Dermis blood vessel endothelial cell (primary cell): ENCODE data around the gene CUEDC2. TPM values are rescaled to one million over a fixed set of nuclear protein-coding genes. Genes with fewer than 3 reads are reported as not detected.
A peak's percentile ranks its signal among the peaks of the same experiment; 100 is the strongest.

Source experiments
- DNase-seq: peaks from one replicate; pipeline ENCODE4 v3.0.0; 2010
- total RNA-seq: library from RNA; depleted of rRNA; stranded (reverse); fragments of >200 nt; gene quantifications from 2 replicates; pipeline ENCODE4 v1.2.3, GENCODE V29; 2014

Gene CUEDC2
- total RNA-seq, 1 donor from 2014 or later = 51.2 TPM

DNA sequence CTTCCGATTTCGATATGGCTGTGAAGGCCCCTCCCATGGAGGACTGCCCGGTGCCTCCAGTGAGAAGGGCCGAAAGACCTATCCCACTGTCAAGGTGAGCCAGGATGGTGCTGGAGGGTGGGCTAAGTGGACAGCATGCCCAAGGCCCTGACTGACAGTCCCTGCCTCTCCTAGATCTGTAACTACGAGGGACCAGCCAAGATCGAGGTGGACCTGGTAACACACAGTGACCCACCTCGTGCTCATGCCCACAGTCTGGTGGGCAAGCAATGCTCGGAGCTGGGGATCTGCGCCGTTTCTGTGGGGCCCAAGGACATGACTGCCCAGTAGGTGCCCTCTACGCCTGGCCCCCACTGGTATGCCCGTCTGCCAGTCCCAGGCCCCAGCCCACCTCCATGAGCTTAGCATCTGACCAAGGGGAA lies 35.6 kb downstream of the CUEDC2 start:
- no peak for DNase-seq

DNA sequence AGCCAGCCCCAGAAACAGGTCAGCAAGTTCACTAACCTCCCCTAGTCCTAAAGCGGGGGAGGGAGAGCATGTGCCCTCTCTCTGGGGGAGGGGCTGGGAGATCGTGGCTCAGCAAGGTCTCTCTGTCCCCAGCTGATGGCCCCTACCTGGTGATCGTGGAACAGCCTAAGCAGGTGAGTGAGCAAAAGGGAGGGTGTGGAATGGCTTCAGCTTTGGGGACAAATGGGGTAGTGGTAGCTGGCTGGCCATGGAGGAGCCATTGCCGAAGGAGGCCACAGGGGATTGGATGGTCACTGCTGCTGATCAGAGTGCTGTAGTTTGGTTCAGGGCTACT lies 36.1 kb downstream of the CUEDC2 start:
- DNase-seq = no peak

GRCh38 chr10:102395400-102396316 lies 36.7 kb downstream of the CUEDC2 start, which contains the start of gene NFKB2:
Gene NFKB2 (plus strand): TSS chr10:102395705. CDS start chr10:102395960, 255 bp downstream.
- DNase-seq = peak; percentile 90

DNA sequence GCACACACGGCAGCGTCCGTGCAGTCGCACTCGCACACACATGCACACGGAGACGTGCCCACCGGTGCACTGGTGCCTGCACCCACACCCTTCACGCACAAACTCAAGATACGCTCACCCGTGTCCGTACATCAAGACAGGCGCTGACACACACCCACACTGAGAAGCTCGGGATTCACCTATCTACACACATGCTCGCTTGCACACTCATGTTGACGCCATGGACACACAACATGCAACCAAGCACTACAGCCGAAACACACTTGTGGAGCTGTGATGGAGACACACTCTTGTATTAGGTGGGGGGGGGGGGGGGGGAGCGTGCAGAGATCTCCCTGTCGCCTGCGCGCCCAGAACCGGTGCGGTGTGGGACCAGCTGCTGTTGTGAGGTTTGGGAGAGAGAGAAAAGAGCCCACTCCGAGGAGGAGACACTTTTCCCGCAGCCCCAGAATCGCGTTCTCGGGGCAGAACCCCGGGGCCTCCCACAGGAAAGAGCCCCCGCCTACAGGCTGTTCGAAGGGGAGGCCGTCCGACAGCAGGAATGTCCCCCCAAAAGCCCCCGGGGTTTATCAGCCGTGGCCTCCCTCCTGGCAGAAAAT lies 37.5 kb downstream of the CUEDC2 start:
- peak; percentile 51 for DNase-seq

DNA sequence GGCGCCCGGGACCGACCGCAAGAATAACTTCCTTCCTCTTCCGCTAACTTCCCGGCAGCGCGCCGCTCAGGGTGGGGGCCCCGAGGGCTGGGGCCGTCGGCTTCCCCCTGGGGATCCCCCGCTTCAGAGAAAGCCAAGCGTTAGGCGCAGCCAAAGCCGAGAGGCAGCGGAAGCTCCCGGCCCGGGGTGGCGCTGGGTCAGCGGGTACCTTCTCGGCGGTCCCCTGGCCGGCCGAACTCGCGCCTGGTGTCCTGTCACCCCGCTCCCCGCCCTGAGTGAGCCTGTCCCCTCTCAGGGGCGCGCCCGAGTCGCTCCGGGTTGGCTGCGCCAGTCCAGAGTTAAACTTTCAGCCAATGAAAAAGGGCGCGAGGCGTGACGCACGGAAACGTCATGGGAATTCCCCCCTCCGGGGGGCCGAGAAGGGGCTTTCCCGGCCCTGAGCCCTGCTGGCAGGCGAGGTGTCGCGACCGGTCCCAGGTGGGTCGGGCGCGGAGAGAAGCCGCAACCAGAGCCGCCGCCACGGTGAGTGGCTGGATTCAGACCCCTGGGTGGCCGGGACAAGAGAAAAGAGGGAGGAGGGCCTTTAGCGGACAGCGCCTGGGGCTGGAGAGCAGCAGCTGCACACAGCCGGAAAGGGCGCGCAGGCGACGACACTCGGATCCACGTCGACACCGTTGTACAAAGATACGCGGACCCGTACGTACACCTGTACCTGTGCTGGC lies 38.1 kb downstream of the CUEDC2 start:
- DNase-seq = peak; percentile 93

DNA sequence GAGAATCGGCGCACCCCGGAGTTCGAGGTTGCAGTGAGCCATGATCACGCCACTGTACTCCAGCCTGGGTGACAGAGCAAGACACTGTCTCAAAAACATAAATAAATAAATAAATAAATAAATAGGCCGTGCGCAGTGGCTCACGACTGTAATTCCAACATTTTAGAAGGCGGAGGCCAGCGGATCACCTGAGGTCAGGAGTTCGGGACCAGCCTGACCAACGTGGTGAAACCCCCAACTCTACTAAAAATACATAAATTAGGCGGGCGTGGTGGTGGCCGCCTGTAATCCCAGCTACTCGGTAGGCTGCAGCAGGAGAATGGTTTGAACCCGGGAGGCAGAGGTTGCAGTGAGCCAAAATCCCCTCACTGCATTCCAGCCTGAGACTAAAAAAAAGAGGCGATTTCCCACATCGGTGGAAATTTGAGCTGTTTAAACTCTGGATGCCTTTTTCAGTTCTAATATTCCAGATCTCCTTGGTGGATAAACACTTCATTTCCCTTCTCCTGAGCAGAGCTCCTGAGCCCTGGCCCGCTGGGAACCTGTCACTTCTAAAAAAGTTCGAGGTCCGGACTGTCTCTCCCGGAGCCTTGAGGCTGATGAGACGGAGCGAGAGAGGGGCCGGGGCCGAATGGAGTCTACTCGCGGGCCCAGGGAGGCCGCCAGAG lies 38.8 kb downstream of the CUEDC2 start:
- DNase-seq = no peak

- DNase-seq = no peak
Measured at GRCh38 chr10:102392306-102392705, 40.1 kb downstream of the CUEDC2 start.

DNA sequence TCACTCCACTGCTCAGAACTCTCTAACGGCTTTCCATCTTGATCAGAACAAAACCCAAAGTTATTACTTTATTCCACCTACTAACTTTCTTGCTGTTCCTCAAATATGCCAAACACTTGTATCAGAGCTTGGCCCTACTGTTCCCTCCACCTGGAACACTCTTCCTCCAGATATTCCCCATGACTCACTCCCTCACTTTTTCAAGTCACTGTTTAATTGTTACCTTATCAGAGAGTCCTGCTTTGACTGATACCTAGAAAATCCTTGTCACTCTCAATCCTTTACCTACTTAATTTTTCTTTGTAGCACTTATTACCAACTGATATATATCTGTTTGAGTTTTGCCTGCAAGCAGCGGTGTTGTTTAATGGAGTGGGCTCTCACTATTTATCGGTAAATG lies 42.5 kb downstream of the CUEDC2 start:
- DNase-seq = no peak

DNA sequence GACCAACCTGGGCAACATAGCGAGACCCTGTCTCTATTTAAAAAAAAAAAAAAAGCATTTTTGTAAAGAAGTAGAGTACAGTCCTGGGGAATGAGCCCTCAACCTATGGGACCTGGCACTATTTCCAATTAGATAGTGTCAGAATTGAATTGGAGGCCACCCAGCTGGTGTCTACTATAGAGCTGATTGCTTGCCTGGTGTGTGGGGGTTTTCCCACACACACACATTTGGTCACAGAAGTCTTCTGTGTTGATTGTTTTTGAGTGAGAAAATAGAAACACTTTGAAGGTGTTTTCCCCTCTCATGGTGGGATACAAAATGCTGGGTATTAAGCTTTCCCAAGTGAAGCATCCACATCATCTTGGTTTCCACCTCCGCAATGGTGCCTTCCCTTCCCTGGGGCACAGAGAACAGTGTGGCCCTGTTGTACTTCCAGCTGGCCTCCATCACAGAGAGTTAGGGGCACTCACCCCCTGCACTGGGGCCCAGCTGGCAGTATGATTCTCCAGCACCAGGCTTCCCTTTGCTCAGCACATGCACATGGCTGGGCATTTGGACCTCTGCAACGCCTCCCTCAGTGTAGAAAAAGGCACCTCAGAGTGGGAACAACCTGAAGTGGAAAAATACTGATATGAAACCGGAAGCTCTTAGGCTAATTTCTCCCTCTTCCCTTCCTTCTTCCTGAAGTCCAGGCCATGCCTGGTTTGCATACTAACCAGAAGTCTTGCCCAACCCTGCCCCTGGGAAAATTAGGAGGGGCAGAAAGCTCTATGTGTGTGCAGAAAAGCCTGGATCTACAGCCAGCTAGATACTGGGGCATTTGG lies 47.6 kb downstream of the CUEDC2 start:
- DNase-seq = no peak

DNA sequence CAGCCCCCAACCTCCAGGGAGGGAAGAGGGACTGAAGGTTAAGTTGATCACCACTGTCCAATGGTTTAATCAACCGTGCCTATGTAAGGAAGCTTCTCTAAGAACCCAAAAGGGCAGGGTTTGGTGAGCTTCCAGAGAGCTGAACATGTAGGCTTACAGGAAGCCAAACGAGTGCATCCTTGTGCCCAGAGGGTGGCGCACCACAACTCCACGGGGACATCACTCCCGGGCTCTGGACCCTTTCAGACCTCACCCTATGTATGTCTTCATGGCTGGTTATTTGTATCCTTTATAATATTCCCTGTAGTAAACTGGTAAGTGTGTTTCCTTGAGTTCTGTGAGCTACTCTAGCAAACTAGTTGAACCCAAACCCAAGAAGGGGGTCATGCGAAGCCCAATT lies 48.3 kb downstream of the CUEDC2 start:
- peak; percentile 24 for DNase-seq

DNA sequence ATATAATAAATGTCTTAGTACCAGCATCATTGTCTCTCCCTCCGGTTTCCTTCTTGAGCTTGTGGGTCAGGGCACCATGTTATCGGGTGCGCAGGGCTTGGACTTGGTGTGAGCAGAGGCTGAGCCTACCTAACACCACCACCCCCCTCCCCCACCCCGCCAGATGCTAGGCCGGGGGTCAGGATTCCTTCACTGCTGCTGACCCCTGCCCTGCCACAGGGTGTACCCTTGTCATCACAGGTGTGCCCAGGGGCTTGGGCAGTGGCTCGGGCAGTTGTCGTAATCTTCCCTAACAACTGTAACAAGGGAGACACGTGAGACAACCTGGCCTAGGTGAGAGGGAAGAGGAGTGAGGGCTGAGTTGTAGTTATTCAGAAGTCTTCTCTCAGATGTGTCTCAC lies 49.5 kb downstream of the CUEDC2 start:
- no peak for DNase-seq

DNA sequence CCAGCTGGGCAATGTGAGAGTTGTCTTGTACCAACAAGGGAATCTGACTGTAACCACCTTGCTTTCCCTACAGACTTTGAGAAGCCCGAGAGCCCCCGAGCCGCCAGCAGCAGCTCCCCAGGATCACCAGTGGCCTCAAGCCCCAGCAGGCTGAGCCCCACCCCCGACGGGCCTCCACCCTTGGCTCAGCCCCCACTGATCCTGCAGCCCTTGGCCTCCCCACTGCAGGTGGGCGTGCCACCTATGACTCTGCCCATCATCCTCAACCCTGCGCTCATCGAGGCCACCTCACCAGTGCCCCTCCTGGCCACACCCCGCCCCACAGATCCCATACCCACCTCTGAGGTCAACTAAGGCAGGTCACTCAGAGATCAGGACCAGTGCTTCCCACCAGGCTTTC lies 50.4 kb downstream of the CUEDC2 start:
- DNase-seq = no peak

GRCh38 chr10:102379383-102379782 lies 53.0 kb downstream of the CUEDC2 start:
- no peak for DNase-seq

GRCh38 chr10:102376901-102377300 lies 55.5 kb downstream of the CUEDC2 start:
- no peak for DNase-seq

DNA sequence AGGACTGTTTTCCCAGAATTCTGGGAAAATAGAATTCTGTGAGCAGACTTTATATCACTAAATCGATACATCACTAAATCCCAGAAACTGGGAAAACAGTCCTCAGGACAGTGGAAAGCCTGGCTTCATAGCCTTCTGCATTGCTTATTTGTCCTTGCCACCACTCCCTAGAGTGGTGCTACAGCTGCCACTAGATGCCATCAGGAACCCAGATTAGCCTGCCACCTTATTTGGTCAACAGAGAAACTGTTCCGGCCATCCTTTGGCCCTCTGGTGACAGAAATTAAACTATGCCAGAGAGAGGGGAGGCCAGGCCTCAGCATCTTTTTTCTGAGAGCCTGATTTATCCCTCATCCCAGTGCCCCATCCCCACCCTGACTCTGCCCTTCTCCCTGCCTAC lies 56.5 kb downstream of the CUEDC2 start:
- no peak for DNase-seq

DNA sequence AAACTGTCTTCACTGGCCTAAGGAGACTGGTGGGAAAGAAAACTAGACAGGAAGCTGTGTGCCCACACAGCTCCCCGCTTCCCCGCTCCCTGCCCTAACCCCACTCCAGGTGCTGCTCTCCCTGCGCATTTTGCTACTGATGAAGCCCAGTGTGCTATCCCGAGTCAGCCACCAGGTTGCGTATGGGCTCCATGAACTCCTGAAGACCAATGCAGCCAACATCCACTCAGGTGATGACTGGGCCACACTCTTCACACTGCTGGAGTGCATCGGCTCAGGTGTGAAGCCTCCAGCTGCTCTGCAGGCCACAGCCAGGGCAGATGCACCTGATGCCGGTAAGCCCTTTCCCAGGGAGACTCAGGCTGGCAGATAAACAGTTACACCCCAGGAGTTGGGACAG lies 57.1 kb downstream of the CUEDC2 start:
- peak; percentile 20 for DNase-seq

Other genes with a start within 250 kb of the CUEDC2 start
- gene ELOVL3, start 206.3 kb downstream of the CUEDC2 start, total RNA-seq = not detected in 2 replicates
- gene PITX3, start 191.1 kb downstream of the CUEDC2 start, total RNA-seq = not detected in 2 replicates
- gene GBF1, start 187.0 kb downstream of the CUEDC2 start, total RNA-seq = 17.5 and 40.3 TPM in 2 replicates
- gene NFKB2, start 36.9 kb downstream of the CUEDC2 start, total RNA-seq = 33.0 and 35.7 TPM in 2 replicates
- 0.23 and 0.34 TPM in 2 replicates for gene PSD, start 13.8 kb downstream of the CUEDC2 start, total RNA-seq
- 9.7 and 12.6 TPM in 2 replicates for gene FBXL15, start 11.7 kb downstream of the CUEDC2 start, total RNA-seq
- 0.05 TPM in 1 of 2 replicates, not detected in the other for gene C10orf95, start 19.0 kb upstream of the CUEDC2 start, total RNA-seq
- gene ACTR1A, start 70.1 kb upstream of the CUEDC2 start, total RNA-seq = 154 and 244 TPM in 2 replicates
- gene SUFU, start 71.4 kb upstream of the CUEDC2 start, total RNA-seq = 3.1 and 9.7 TPM in 2 replicates
- gene TRIM8, start 211.9 kb upstream of the CUEDC2 start, total RNA-seq = 65.7 and 124 TPM in 2 replicates